CD4-positive, alpha-beta T cell (primary cell): ENCODE data around the gene CDH4. TPM values are rescaled to one million over a fixed set of nuclear protein-coding genes. Genes with fewer than 3 reads are reported as not detected.

Source experiments
- ATAC-seq: fragments of 200-7000 bp; cut with Tn5 transposase; one replicate; pipeline ENCODE4 v1.10.0; 2022; ENCODE audit warnings: mild to moderate bottlenecking; ENCODE audit not compliant: poor library complexity
- CTCF ChIA-PET: fragments of 350-600 bp; sonication (Branson Sonifier 250); formaldehyde crosslinking; loops from one replicate; lab custom pipeline; 2021; ENCODE audit warnings: antibody characterized with exemption, inconsistent platforms; lab: Charles Lee
- POLR2A ChIA-PET: fragments of 350-600 bp; sonication (Branson Sonifier 250); formaldehyde crosslinking; loops from one replicate; lab custom pipeline; 2021; ENCODE audit warnings: antibody characterized with exemption, inconsistent platforms; lab: Charles Lee
- DNase-seq, 14 experiments: peaks; one replicate each; pipeline ENCODE4 v3.0.0-alpha.2; 2013 to 2020; ENCODE audit warnings: mixed read lengths in 2 of 14
- H3K27ac ChIP-seq, 2 donors: one replicate each; pipeline versions ENCODE4 v1.5.1 to v1.7.0; 2013; ENCODE audit warnings: low read length in 2 of 2, low read depth in 1 of 2, mild to moderate bottlenecking in 1 of 2
- H3K27me3 ChIP-seq, 2 experiments: 1 replicate in 1 of 2; 2 replicates in 1 of 2; pipeline versions ENCODE4 v1.6.1 to v1.7.0; 2013; ENCODE audit warnings: low read length in 2 of 2, control low read depth in 1 of 2, mild to moderate bottlenecking in 1 of 2, moderate library complexity in 1 of 2; ENCODE audit not compliant: insufficient read depth in 2 of 2, control insufficient read depth in 1 of 2
- H3K36me3 ChIP-seq: one replicate; pipeline ENCODE4 v1.6.1; 2013; ENCODE audit warnings: low read length, control low read depth; ENCODE audit not compliant: insufficient read depth
- H3K4me1 ChIP-seq: one replicate; pipeline ENCODE4 v1.6.1; 2013; ENCODE audit warnings: low read length, control low read depth; ENCODE audit not compliant: insufficient read depth
- H3K4me3 ChIP-seq: one replicate; pipeline ENCODE4 v1.5.1; 2013; ENCODE audit warnings: mild to moderate bottlenecking, low read length, moderate library complexity
- H3K9me3 ChIP-seq, 2 experiments: 1 replicate in 1 of 2; 2 replicates in 1 of 2; pipeline versions ENCODE4 v1.6.1 to v1.7.0; 2013; ENCODE audit warnings: low read length in 2 of 2, mild to moderate bottlenecking in 2 of 2, control low read depth in 1 of 2, moderate library complexity in 1 of 2; ENCODE audit not compliant: control insufficient read depth in 1 of 2, insufficient read depth in 1 of 2
- H3K27ac Mint-ChIP-seq: one replicate; pipeline ENCODE4 v1.8.0; 2020; ENCODE audit warnings: mixed read lengths
- H3K27me3 Mint-ChIP-seq: one replicate; pipeline ENCODE4 v1.8.0; 2021; ENCODE audit warnings: mixed read lengths
- H3K36me3 Mint-ChIP-seq: one replicate; pipeline ENCODE4 v1.8.0; 2021; ENCODE audit warnings: low read depth, mixed read lengths
- H3K4me1 Mint-ChIP-seq: one replicate; pipeline ENCODE4 v1.8.0; 2021; ENCODE audit warnings: low read depth, mixed read lengths
- H3K4me3 Mint-ChIP-seq: one replicate; pipeline ENCODE4 v1.8.0; 2020; ENCODE audit warnings: mild to moderate bottlenecking, mixed read lengths
- H3K9me3 Mint-ChIP-seq: one replicate; pipeline ENCODE4 v1.8.0; 2020; ENCODE audit warnings: mixed read lengths
- intact Hi-C, 2 experiments: fragments of 100-400 bp; cut with DNase I in 1 of 2; cut with micrococcal nuclease in 1 of 2; formaldehyde crosslinking; loops; one replicate each; pipeline versions ENCODE4 v1.15.1 to v1.9.0; 2023 to 2025; cut with DNase I, micrococcal nuclease
- total RNA-seq, 174 experiments: library from RNA in 2 of 174; stranded (reverse) in 2 of 174; gene quantifications; one replicate each; pipeline ENCODE4 v1.2.3 and lab custom pipeline; 2021 to 2026
- TF ChIP-seq, protein P1 (sequence below): fragments of 200-600 bp; IDR thresholded peaks from one replicate; pipeline ENCODE4 v1.8.0; 2022; ENCODE audit warnings: antibody characterized with exemption, mild to moderate bottlenecking

CDH4 gene
- total RNA-seq, 2 experiments from 2014 or later, result 0.11 TPM

DNA sequence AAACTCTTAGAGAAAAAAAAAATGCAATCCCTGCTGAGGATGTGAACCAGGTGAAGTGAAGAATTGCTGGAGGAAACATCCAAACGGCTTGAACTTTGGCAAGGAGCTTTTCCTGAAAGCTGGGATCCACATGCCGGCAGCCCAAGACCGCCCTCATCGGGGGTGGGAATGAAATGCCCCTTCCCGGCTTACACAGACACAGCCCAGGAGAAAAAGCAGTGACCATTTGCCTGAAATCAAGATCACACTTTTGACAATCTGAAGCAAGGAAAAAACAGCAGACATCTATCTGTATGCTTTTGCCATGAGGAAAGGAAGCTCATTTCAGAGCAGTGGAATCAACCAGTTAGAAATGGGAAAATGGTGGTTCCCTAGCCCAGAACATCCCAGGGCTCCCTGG, 559.1 kb downstream of the CDH4 start:
- Mint-ChIP-seq H3K27ac (no peak overlapping the region), H3K4me1 (no peaks in the 10 kb centered on the region), H3K36me3 (no peaks in the 10 kb centered on the region), H3K9me3 (no peaks in the 10 kb centered on the region), H3K4me3 (no peak overlapping the region), H3K27me3 (no peaks in the 10 kb centered on the region)
- Histone ChIP-seq H3K9me3 (no peaks in the 10 kb centered on the region), H3K27me3 (no peaks in the 10 kb centered on the region), H3K4me3 (no peak overlapping the region), H3K4me1 (no peaks in the 10 kb centered on the region), H3K27ac (no peak overlapping the region), H3K36me3 (no peaks in the 10 kb centered on the region)
- ChIA-PET POLR2A (no interaction called here), CTCF (no interaction called here)
- DNase-seq (no peak), ATAC-seq (no peak)
- TF ChIP-seq, protein P1, sequence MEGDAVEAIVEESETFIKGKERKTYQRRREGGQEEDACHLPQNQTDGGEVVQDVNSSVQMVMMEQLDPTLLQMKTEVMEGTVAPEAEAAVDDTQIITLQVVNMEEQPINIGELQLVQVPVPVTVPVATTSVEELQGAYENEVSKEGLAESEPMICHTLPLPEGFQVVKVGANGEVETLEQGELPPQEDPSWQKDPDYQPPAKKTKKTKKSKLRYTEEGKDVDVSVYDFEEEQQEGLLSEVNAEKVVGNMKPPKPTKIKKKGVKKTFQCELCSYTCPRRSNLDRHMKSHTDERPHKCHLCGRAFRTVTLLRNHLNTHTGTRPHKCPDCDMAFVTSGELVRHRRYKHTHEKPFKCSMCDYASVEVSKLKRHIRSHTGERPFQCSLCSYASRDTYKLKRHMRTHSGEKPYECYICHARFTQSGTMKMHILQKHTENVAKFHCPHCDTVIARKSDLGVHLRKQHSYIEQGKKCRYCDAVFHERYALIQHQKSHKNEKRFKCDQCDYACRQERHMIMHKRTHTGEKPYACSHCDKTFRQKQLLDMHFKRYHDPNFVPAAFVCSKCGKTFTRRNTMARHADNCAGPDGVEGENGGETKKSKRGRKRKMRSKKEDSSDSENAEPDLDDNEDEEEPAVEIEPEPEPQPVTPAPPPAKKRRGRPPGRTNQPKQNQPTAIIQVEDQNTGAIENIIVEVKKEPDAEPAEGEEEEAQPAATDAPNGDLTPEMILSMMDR, result no peak
- intact Hi-C loops, result no loop called here

DNA sequence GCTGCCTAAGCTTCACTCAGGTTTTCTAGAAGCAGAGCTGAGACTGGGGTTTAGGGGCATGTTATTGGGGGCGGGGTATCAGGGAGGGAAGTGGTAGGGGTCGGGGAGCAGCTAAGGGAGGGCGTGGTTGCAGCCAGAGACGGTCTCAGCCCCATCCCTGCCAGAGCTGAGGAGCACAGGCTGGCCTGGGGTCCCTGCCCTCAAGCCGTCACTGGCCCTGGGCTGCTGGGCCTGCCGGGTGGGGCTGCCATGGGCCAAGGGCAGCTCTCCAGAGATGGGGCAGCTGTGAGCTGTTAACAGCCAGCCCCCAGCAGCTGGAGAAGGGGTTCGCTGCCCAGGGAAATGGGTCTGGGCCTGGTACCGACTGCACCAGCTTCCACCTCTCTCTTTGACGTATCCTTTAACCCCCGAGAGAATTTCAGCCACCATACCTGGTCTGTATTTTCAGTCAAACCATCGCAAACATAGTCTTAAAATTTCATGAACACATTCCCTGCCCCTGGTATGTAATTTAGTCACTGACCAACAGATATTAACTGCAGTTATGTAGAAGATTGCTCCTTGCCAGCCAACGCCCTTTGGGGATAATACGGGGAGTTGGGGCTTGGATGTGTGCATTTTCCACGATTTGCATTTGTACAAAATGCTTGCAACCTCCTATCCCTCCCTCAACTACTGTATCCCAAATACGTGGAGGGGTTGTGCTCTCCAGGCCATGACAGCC, 560.2 kb downstream of the CDH4 start:
- Mint-ChIP-seq H3K4me1 (no peaks in the 10 kb centered on the region), H3K36me3 (no peaks in the 10 kb centered on the region), H3K4me3 (no peak overlapping the region), H3K27ac (no peak overlapping the region), H3K27me3 (no peaks in the 10 kb centered on the region), H3K9me3 (no peaks in the 10 kb centered on the region)
- intact Hi-C loops, result no loop called here
- H3K36me3 ChIP-seq, result no peaks in the 10 kb centered on the region
- TF ChIP-seq, protein P1, result no peak
- H3K4me3 ChIP-seq, result no peak overlapping the region
- no peak overlapping the region for H3K27ac ChIP-seq
- POLR2A ChIA-PET, result no interaction called here
- no peaks in the 10 kb centered on the region for H3K9me3 ChIP-seq
- no peaks in the 10 kb centered on the region for H3K27me3 ChIP-seq
- no peak for ATAC-seq
- H3K4me1 ChIP-seq, result no peaks in the 10 kb centered on the region
- no peak for DNase-seq
- CTCF ChIA-PET, result no interaction called here

DNA sequence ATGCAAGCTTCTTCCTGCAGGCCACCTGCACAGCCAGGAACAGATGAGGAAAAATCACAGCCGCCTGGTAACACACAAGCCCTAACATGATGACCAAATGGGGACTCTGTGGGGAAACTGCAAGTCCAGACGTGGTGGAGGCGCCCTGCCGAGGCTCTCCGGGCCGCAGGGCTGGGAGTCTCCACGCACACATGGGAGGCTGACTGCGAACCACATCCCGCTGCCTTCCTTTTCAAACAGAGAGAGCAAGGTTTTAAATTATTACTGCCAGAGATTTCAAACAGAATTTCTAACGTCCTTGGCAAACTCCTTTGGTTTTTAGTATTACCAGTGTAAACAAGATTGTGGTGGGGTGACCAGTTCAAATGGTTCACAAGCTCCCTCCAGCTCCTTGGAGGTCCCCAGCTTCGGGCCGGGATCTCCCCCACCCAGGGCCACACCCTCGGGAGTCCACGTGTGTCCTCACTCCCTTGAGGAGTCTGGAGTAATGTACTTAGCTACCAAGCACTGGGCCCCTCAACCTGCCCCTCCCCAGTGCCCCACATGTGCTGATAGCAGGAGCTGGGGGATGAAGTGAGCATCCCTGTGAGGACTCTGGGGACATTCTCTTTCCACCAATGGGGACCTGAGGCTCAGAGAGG, 560.9 kb downstream of the CDH4 start:
- Histone ChIP-seq H3K9me3 (no peaks in the 10 kb centered on the region), H3K36me3 (no peaks in the 10 kb centered on the region), H3K4me3 (no peak overlapping the region), H3K27ac (no peak overlapping the region), H3K4me1 (no peaks in the 10 kb centered on the region), H3K27me3 (no peaks in the 10 kb centered on the region)
- Mint-ChIP-seq H3K9me3 (no peaks in the 10 kb centered on the region), H3K27ac (no peak overlapping the region), H3K4me3 (no peak overlapping the region), H3K27me3 (no peaks in the 10 kb centered on the region), H3K4me1 (no peaks in the 10 kb centered on the region), H3K36me3 (no peaks in the 10 kb centered on the region)
- ATAC-seq, result no peak
- POLR2A ChIA-PET, result no interaction called here
- CTCF ChIA-PET, result no interaction called here
- TF ChIP-seq, protein P1, result no peak
- no peak for DNase-seq
- intact Hi-C loops, result no loop called here
